ENCODE results near the gene MAGI2.

MAGI2 gene

DNA sequence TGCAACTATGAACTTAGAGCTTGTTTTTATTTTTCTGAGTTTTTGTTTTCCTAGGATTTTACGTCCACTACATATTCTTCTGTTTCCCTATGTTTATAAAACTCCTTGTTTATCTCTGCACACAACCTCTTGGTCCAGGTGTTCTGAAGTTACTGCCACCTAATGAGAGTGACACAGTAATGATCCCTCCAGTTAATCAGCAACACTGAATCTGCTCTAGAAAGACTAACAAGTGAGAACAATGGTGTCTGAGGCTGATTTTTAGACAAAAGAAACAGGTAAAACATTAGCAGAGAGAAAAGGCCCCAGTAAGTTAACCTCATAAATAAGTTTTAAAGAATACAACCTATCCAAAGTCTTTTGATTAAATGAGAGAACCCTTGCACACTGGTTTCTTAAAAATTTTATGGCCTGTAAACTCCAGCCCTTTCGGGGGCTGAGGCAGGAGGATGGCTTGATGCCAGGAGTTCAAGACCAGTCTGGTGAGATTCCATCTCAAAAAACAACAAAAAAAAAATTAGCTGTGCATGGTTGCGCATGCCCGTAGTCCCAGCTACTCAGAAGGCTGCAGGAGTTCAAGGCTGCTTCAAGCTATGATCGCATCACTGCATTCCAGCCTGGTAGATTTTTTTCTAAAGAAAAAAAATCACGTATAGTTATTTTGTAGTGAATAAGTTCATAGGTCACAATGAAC is 397.6 kb downstream of the MAGI2 start:
- ATAC-seq (ENCODE audit: insufficient read depth, low read depth) (no peak), DNase-seq (no peak)
- no peak overlapping the region for H2AFZ ChIP-seq (ENCODE audit: low read depth, low read length)
- H3K36me3 ChIP-seq (ENCODE audit: insufficient read depth, low read length), result no peaks in the 10 kb centered on the region
- H3K27me3 ChIP-seq (ENCODE audit: insufficient read depth, low read length, poor library complexity), result no peaks in the 10 kb centered on the region
- H3K4me3 ChIP-seq (ENCODE audit: low read depth in 1 of 2, low read length in 2 of 2), result no peak overlapping the region
- no peaks in the 10 kb centered on the region for H4K20me1 ChIP-seq (ENCODE audit: insufficient read depth, low read length)
- H3K9ac ChIP-seq (ENCODE audit: low read depth, low read length), result no peak overlapping the region
- no peaks in the 10 kb centered on the region for H3K9me3 ChIP-seq (ENCODE audit: insufficient read depth, low read length, severe bottlenecking)
- no peak overlapping the region for H3K27ac ChIP-seq (ENCODE audit: low read length)
- H3K4me2 ChIP-seq (ENCODE audit: insufficient read depth, low read length), result no peak overlapping the region
- no peaks in the 10 kb centered on the region for H3K4me1 ChIP-seq (ENCODE audit: insufficient read depth, low read length)
- H3K79me2 ChIP-seq (ENCODE audit: insufficient read depth, low read length), result no peaks in the 10 kb centered on the region
- TF ChIP-seq, protein P1, sequence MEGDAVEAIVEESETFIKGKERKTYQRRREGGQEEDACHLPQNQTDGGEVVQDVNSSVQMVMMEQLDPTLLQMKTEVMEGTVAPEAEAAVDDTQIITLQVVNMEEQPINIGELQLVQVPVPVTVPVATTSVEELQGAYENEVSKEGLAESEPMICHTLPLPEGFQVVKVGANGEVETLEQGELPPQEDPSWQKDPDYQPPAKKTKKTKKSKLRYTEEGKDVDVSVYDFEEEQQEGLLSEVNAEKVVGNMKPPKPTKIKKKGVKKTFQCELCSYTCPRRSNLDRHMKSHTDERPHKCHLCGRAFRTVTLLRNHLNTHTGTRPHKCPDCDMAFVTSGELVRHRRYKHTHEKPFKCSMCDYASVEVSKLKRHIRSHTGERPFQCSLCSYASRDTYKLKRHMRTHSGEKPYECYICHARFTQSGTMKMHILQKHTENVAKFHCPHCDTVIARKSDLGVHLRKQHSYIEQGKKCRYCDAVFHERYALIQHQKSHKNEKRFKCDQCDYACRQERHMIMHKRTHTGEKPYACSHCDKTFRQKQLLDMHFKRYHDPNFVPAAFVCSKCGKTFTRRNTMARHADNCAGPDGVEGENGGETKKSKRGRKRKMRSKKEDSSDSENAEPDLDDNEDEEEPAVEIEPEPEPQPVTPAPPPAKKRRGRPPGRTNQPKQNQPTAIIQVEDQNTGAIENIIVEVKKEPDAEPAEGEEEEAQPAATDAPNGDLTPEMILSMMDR (IDR thresholded peaks at IDR 0.05; ENCODE audit: borderline replicate concordance, extremely low read depth, low read length, poor library complexity, severe bottlenecking), result no peak
- no peak for TF ChIP-seq EZH2 (IDR thresholded peaks at IDR 0.05; ENCODE audit: borderline replicate concordance, low read depth, low read length, severe bottlenecking)

DNA sequence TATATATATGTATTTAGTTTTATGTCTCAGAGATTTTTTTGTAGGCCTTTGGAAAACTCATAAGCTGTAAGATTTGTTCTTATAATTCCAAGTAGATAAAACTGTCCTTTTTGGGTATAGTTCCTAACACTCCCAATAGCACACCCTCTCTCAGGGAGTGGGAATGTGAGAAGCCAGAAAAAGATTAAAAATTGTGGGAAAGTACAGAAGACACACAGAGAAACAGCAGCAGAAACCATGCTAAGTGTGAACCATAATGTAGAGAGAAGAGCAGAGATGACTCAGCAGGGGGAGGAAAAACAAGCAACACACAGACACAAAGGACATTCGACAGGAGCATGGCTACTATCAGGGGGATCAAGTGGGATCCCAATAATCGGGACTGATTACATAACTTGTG is 401.6 kb downstream of the MAGI2 start:
- H2AFZ ChIP-seq (ENCODE audit: low read depth, low read length), result no peak overlapping the region

DNA sequence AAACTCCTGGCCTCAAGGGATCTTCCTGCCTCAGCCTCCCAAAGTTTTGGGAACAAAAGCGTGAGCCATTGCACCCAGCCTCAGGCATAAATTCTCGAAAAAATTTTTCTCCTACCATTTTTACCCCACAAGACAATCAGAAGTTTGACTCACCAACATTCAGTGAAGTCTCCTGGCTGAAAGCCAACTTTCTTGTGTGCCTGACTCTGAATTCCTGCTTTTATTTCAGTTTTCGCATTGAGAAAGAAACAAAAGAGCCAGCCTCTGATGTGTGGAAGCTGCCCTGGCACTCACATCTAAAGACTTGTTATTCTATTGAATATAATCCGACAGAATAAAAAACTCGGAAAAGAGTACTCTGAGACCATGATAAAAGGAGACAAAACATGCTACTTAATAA is 402.9 kb downstream of the MAGI2 start:
- no peak overlapping the region for H2AFZ ChIP-seq (ENCODE audit: low read depth, low read length)
- no peaks in the 10 kb centered on the region for H3K4me1 ChIP-seq (ENCODE audit: insufficient read depth, low read length)
- H3K4me2 ChIP-seq (ENCODE audit: insufficient read depth, low read length), result no peak overlapping the region
- H3K4me3 ChIP-seq (ENCODE audit: low read depth in 1 of 2, low read length in 2 of 2), result no peak overlapping the region
- H3K9ac ChIP-seq (ENCODE audit: low read depth, low read length), result no peak overlapping the region
- no peaks in the 10 kb centered on the region for H4K20me1 ChIP-seq (ENCODE audit: insufficient read depth, low read length)
- H3K79me2 ChIP-seq (ENCODE audit: insufficient read depth, low read length), result no peaks in the 10 kb centered on the region
- no peak overlapping the region for H3K27ac ChIP-seq (ENCODE audit: low read length)
- H3K9me3 ChIP-seq (ENCODE audit: insufficient read depth, low read length, severe bottlenecking), result no peaks in the 10 kb centered on the region
- H3K27me3 ChIP-seq (ENCODE audit: insufficient read depth, low read length, poor library complexity), result no peaks in the 10 kb centered on the region
- ATAC-seq (ENCODE audit: insufficient read depth, low read depth) (no peak), DNase-seq (no peak)
- TF ChIP-seq EZH2 (IDR thresholded peaks at IDR 0.05; ENCODE audit: borderline replicate concordance, low read depth, low read length, severe bottlenecking), result no peak
- TF ChIP-seq, protein P1 (IDR thresholded peaks at IDR 0.05; ENCODE audit: borderline replicate concordance, extremely low read depth, low read length, poor library complexity, severe bottlenecking), result no peak
- no peaks in the 10 kb centered on the region for H3K36me3 ChIP-seq (ENCODE audit: insufficient read depth, low read length)

More for the DNA sequence above, 401.6 kb downstream of the MAGI2 start:
- Histone ChIP-seq H3K4me3 (ENCODE audit: low read depth in 1 of 2, low read length in 2 of 2) (no peak overlapping the region), H3K36me3 (ENCODE audit: insufficient read depth, low read length) (no peaks in the 10 kb centered on the region), H3K79me2 (ENCODE audit: insufficient read depth, low read length) (no peaks in the 10 kb centered on the region), H4K20me1 (ENCODE audit: insufficient read depth, low read length) (no peaks in the 10 kb centered on the region), H3K4me1 (ENCODE audit: insufficient read depth, low read length) (no peaks in the 10 kb centered on the region), H3K4me2 (ENCODE audit: insufficient read depth, low read length) (no peak overlapping the region), H3K27ac (ENCODE audit: low read length) (no peak overlapping the region), H3K9me3 (ENCODE audit: insufficient read depth, low read length, severe bottlenecking) (no peaks in the 10 kb centered on the region), H3K27me3 (ENCODE audit: insufficient read depth, low read length, poor library complexity) (no peaks in the 10 kb centered on the region), H3K9ac (ENCODE audit: low read depth, low read length) (no peak overlapping the region)
- ATAC-seq (ENCODE audit: insufficient read depth, low read depth) (no peak), DNase-seq (no peak)
- no peak for TF ChIP-seq EZH2 (IDR thresholded peaks at IDR 0.05; ENCODE audit: borderline replicate concordance, low read depth, low read length, severe bottlenecking)
- TF ChIP-seq, protein P1 (IDR thresholded peaks at IDR 0.05; ENCODE audit: borderline replicate concordance, extremely low read depth, low read length, poor library complexity, severe bottlenecking), result no peak

Data from DND-41 (cell line).